BE2C (cell line): ENCODE measurements around the gene CPNE4.

Experiments
- DNase-seq: peaks from one replicate; pipeline ENCODE4 v3.0.0-alpha.2; 2020
- H3K27me3 ChIP-seq: fragments of 250-450 bp; sonication (Bioruptor Pico); 2 replicates; pipeline ENCODE4 v1.5.1; 2020; ENCODE audit warnings: mild to moderate bottlenecking
- H3K36me3 ChIP-seq: fragments of 250-450 bp; sonication (Bioruptor Pico); 2 replicates; pipeline ENCODE4 v1.5.1; 2020; ENCODE audit warnings: mild to moderate bottlenecking
- H3K4me1 ChIP-seq: fragments of 250-450 bp; sonication (Bioruptor Pico); 2 replicates; pipeline ENCODE4 v1.5.1; 2020
- H3K4me3 ChIP-seq: 2 replicates; pipeline ENCODE4 v1.5.1; 2011; ENCODE audit warnings: low read depth, low read length
- H3K9me3 ChIP-seq: fragments of 250-450 bp; sonication (Bioruptor Pico); 2 replicates; pipeline ENCODE4 v1.5.1; 2020
- CTCF ChIP-seq: IDR thresholded peaks from 2 replicates; pipeline ENCODE4 v1.5.1; 2012; ENCODE audit warnings: mild to moderate bottlenecking, low read depth, low read length

CPNE4 gene

DNA sequence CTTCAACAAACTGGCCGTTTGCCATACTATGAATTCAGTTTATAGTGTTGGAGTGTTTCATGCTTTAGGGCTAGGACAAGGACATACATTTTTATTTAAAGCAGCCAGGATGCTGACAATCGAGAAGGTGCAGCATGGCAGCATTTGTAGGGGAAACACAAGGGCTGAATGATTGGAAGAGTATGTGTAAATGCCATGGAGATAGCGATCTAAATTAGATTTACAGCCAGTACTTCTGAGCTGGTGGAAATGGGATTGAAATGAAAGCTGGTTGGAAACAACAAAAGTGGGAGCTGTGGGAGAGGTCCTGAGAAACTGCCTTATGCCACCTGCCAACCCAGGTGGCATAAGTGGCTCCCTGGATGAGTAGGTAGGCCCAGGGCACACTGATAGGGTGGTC, 322.2 kb downstream of the CPNE4 start:
- DNase-seq, result no peak
- no peak for TF ChIP-seq CTCF
- Histone ChIP-seq H3K27me3 (no peaks in the 10 kb centered on the region), H3K4me3 (no peak overlapping the region), H3K9me3 (no peaks in the 10 kb centered on the region), H3K4me1 (peaks cover 22% of the 10 kb centered on the region), H3K36me3 (no peaks in the 10 kb centered on the region)

- H3K9me3 ChIP-seq, result no peaks in the 10 kb centered on the region
- H3K27me3 ChIP-seq, result no peaks in the 10 kb centered on the region
- peaks cover 22% of the 10 kb centered on the region for H3K4me1 ChIP-seq
- TF ChIP-seq CTCF, result no peak
- H3K4me3 ChIP-seq, result no peak overlapping the region
- DNase-seq, result no peak
- H3K36me3 ChIP-seq, result no peaks in the 10 kb centered on the region
These were observed 323.6 kb downstream of the CPNE4 start for GRCh38 chr3:131711114-131711768.

GRCh38 chr3:131708241-131708640, 326.6 kb downstream of the CPNE4 start:
- no peaks in the 10 kb centered on the region for H3K36me3 ChIP-seq
- H3K4me3 ChIP-seq, result no peak overlapping the region
- H3K9me3 ChIP-seq, result no peaks in the 10 kb centered on the region
- no peaks in the 10 kb centered on the region for H3K27me3 ChIP-seq
- peaks cover 14% of the 10 kb centered on the region for H3K4me1 ChIP-seq
- DNase-seq, result no peak
- TF ChIP-seq CTCF, result no peak

GRCh38 chr3:131705558-131706051, 329.2 kb downstream of the CPNE4 start:
- no peak for DNase-seq
- Histone ChIP-seq H3K27me3 (no peaks in the 10 kb centered on the region), H3K4me1 (no peaks in the 10 kb centered on the region; the same call in 1 of the 2 replicates), H3K4me3 (no peak overlapping the region), H3K9me3 (no peaks in the 10 kb centered on the region), H3K36me3 (no peaks in the 10 kb centered on the region)
- no peak for TF ChIP-seq CTCF

GRCh38 chr3:131705099-131705498, 329.7 kb downstream of the CPNE4 start:
- Histone ChIP-seq H3K4me1 (no peaks in the 10 kb centered on the region; the same call in 1 of the 2 replicates), H3K36me3 (no peaks in the 10 kb centered on the region), H3K27me3 (no peaks in the 10 kb centered on the region), H3K9me3 (no peaks in the 10 kb centered on the region), H3K4me3 (no peak overlapping the region)
- no peak for DNase-seq
- TF ChIP-seq CTCF, result no peak

GRCh38 chr3:131704098-131704497, 330.7 kb downstream of the CPNE4 start:
- Histone ChIP-seq H3K9me3 (no peaks in the 10 kb centered on the region), H3K4me3 (no peak overlapping the region), H3K36me3 (no peaks in the 10 kb centered on the region), H3K4me1 (no peaks in the 10 kb centered on the region; the same call in 1 of the 2 replicates), H3K27me3 (no peaks in the 10 kb centered on the region)
- no peak for DNase-seq
- TF ChIP-seq CTCF, result no peak
